Dermis blood vessel endothelial cell (primary cell): Measurements from ENCODE around the gene UBL7. TPM values are rescaled to one million over a fixed set of nuclear protein-coding genes. Genes with fewer than 3 reads are reported as not detected.

Experiments
- DNase-seq: peaks from one replicate; pipeline ENCODE4 v3.0.0; 2010
- total RNA-seq: library from RNA; depleted of rRNA; stranded (reverse); fragments of >200 nt; gene quantifications from 2 replicates; pipeline ENCODE4 v1.2.3, GENCODE V29; 2014

UBL7 gene
- total RNA-seq, 1 donor from 2014 or later = 36.4 TPM

GRCh38 chr15:74438721-74439316 lies 22.1 kb downstream of the UBL7 start:
- peak; percentile 83 for DNase-seq

- DNase-seq = no peak
These were observed 22.8 kb downstream of the UBL7 start for GRCh38 chr15:74438206-74438605.

GRCh38 chr15:74434263-74435136 lies 26.5 kb downstream of the UBL7 start:
- DNase-seq = no peak

GRCh38 chr15:74433592-74434262 lies 27.2 kb downstream of the UBL7 start, which contains the start of gene SEMA7A:
TSS of gene SEMA7A (minus strand) at chr15:74433958. CDS start at chr15:74433918, 40 bp downstream.
- DNase-seq = peak; percentile 62

- no peak for DNase-seq
These were observed 27.9 kb downstream of the UBL7 start for GRCh38 chr15:74432968-74433591.

GRCh38 chr15:74432271-74432967 lies 28.5 kb downstream of the UBL7 start:
- DNase-seq = no peak

- DNase-seq = no peak
These were observed 29.3 kb downstream of the UBL7 start for GRCh38 chr15:74431645-74432044.

- DNase-seq = no peak
These were observed 29.8 kb downstream of the UBL7 start for GRCh38 chr15:74431116-74431515.

- DNase-seq = no peak
These were observed 30.4 kb downstream of the UBL7 start for GRCh38 chr15:74430510-74430951.

GRCh38 chr15:74429781-74430400 lies 31.1 kb downstream of the UBL7 start:
- no peak for DNase-seq

GRCh38 chr15:74428970-74429780 lies 31.8 kb downstream of the UBL7 start:
- DNase-seq = no peak

GRCh38 chr15:74428442-74428787 lies 32.5 kb downstream of the UBL7 start:
- DNase-seq = no peak

GRCh38 chr15:74427607-74428441 lies 33.1 kb downstream of the UBL7 start:
- no peak for DNase-seq

- DNase-seq = no peak
These were observed 34.3 kb downstream of the UBL7 start for GRCh38 chr15:74426404-74427281.

- DNase-seq = no peak
These were observed 35.3 kb downstream of the UBL7 start for GRCh38 chr15:74425630-74426029.

GRCh38 chr15:74424901-74425528 lies 35.9 kb downstream of the UBL7 start:
- no peak for DNase-seq

GRCh38 chr15:74423431-74424257 lies 37.3 kb downstream of the UBL7 start:
- DNase-seq = no peak
